ENCODE measurements around the gene NIT1.

NIT1 gene

DNA sequence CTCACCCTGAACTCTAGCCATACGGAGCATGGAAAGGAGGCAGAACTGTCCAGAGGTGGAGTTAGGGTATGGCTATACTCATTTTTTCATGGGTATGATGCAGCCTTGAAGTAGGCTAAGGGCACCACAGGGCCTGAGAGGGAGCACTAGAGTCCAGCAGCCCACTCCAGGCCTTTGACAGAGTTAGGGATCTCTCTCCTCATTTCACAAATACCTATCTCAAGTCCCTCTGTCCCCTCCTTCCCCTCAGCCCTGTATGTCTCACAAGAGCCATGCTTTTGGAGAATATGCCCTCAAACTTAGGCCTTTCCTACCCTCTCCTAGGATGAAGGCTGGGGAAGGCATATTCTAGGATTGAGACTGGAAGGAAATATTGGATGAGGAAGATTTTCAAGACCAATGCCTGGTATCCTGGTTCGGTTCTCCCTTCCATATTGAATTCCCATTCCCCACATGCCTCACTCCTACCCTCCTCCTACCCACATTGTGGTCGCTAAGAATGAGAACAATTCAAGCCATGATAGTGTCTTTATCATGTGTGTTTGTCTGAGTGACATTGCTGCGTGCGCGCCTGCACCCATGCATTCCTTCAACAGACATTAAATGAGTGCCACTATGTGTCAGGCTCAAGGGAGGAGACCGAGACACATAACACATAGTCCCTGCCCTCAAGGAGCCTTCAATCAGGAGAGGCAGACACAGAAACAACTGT is 26.0 kb upstream of the NIT1 start:
- DNase-seq (ENCODE audit: low read depth): no peak
- TF ChIP-seq, protein P1, sequence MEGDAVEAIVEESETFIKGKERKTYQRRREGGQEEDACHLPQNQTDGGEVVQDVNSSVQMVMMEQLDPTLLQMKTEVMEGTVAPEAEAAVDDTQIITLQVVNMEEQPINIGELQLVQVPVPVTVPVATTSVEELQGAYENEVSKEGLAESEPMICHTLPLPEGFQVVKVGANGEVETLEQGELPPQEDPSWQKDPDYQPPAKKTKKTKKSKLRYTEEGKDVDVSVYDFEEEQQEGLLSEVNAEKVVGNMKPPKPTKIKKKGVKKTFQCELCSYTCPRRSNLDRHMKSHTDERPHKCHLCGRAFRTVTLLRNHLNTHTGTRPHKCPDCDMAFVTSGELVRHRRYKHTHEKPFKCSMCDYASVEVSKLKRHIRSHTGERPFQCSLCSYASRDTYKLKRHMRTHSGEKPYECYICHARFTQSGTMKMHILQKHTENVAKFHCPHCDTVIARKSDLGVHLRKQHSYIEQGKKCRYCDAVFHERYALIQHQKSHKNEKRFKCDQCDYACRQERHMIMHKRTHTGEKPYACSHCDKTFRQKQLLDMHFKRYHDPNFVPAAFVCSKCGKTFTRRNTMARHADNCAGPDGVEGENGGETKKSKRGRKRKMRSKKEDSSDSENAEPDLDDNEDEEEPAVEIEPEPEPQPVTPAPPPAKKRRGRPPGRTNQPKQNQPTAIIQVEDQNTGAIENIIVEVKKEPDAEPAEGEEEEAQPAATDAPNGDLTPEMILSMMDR (IDR thresholded peaks at IDR 0.05; ENCODE audit: low read length, missing control alignments): no peak
- no peak overlapping the region for H3K4me3 ChIP-seq (replicated peaks; ENCODE audit: low read depth, low read length)

DNA sequence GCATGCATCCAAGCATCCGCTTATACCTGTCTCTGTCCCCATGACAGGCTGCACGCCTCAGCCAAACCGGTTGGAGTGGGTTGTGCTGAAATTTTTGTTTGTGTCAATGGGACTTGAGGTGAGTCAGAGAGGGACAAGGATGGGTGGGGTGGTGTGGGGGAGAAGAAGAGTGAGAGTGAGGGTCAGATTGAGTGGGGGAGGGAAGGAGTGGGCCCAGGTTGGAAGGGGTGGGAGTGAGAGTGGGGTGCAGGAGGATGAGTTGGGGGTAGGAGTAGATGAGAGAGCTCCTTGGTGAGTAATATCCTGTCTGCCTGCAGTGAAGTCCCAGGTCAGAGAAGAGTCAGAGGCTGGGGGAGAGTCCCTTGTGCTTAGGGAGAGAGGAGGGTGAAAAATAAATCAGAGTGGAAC is 25.3 kb upstream of the NIT1 start:
- no peak for DNase-seq (ENCODE audit: low read depth)

DNA sequence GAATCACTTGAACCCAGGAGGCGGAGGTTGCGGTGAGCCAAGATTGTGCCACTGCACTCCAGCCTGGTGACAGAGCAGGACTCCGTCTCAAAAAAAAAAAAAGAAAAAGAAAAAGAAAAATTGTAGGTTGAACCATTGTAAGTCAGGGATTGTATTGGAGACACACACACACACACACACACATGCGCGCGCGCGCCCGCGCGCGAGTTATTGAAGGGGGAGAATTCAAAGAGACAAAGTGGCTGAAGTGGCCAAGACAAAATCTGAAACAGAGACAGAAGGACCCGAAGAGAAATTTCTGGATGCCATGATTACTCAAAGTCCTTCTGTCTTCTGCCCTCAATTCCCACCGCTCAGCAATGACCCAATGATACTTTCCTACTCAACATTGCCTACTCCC is 23.4 kb upstream of the NIT1 start:
- no peak for DNase-seq (ENCODE audit: low read depth)
- H3K4me3 ChIP-seq (replicated peaks; ENCODE audit: low read depth, low read length): no peak overlapping the region
- TF ChIP-seq, protein P1 (IDR thresholded peaks at IDR 0.05; ENCODE audit: low read length, missing control alignments): no peak

More for the DNA sequence above, 25.3 kb upstream of the NIT1 start:
- H3K4me3 ChIP-seq (replicated peaks; ENCODE audit: low read depth, low read length): no peak overlapping the region
- TF ChIP-seq, protein P1 (IDR thresholded peaks at IDR 0.05; ENCODE audit: low read length, missing control alignments): no peak

DNA sequence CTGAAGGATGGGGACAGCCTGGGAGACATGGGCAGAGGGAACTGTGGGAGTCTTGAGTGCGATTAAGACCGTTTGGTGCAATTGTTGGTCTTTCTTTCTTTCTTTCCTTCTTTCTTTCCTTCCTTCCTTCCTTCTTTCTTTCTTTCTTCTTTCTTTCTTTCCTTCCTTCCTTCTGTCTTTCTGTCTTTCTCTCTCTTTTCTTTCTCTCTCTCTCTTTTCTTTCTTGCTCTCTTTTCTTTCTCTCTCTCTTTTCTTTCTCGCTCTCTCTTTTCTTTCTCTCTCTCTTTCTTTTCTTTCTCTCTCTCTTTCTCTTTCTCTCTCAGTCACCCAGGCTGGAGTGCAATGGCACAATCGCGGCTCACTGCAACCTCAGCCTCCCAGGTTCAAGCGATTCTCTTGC is 22.7 kb upstream of the NIT1 start:
- H3K4me3 ChIP-seq (replicated peaks; ENCODE audit: low read depth, low read length): no peak overlapping the region
- no peak for DNase-seq (ENCODE audit: low read depth)
- TF ChIP-seq, protein P1 (IDR thresholded peaks at IDR 0.05; ENCODE audit: low read length, missing control alignments): no peak

DNA sequence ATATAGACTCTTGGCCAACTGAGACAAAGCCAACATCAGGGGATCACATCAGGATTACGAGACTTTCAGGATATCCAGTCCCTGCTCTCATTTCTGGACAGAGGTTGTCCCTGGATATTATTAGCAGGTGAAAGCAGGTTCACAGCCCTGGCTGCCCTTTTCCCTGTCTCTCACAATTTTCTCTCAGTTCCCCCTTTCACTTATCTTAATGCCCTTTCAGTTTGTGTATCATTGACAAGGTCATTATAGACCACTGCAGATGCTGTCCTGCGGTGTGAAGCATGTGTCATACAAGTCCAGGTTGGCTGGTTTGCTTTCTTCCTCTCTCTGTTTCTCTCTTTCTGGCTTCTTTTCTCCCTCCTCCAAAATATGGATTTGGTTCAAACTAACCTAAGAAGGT is 21.9 kb upstream of the NIT1 start:
- TF ChIP-seq, protein P1 (IDR thresholded peaks at IDR 0.05; ENCODE audit: low read length, missing control alignments): no peak
- no peak overlapping the region for H3K4me3 ChIP-seq (replicated peaks; ENCODE audit: low read depth, low read length)
- DNase-seq (ENCODE audit: low read depth): no peak

GRCh38 chr1:161096530-161096929 is 21.4 kb upstream of the NIT1 start:
- H3K4me3 ChIP-seq (replicated peaks; ENCODE audit: low read depth, low read length): no peak overlapping the region
- peak; percentile 83 for DNase-seq (ENCODE audit: low read depth)
- TF ChIP-seq, protein P1 (IDR thresholded peaks at IDR 0.05; ENCODE audit: low read length, missing control alignments): no peak
